Esophagus squamous epithelium (tissue), 5 donors: Measurements from ENCODE around the gene AFF3. TPM values are rescaled to one million over a fixed set of nuclear protein-coding genes. Genes with fewer than 3 reads are reported as not detected.

Experiments used
- DNase-seq: peaks from one replicate; lab custom pipeline; 2025; lab: John Stamatoyannopoulos, UW
- H3K27ac ChIP-seq, 4 donors: fragments of 200-600 bp; sonication (generic); one replicate each; pipeline ENCODE4 v1.5.1; 2016 to 2019; ENCODE audit warnings: mild to moderate bottlenecking in 1 of 4
- H3K27me3 ChIP-seq, 4 donors: fragments of 200-600 bp; sonication (generic); 1 replicate in 3 of 4; 2 replicates in 1 of 4; pipeline versions ENCODE4 v1.5.1 to v1.6.0; 2017 to 2021; ENCODE audit warnings: antibody characterized with exemption in 1 of 4
- H3K36me3 ChIP-seq, 3 donors: fragments of 200-600 bp; sonication (generic); one replicate each; pipeline ENCODE4 v1.5.1; 2016 to 2019
- H3K4me1 ChIP-seq, 3 donors: fragments of 200-600 bp; sonication (generic); one replicate each; pipeline ENCODE4 v1.5.1; 2017 to 2019
- H3K4me3 ChIP-seq, 4 donors: fragments of 200-600 bp; sonication (generic); 1 replicate in 3 of 4; 2 replicates in 1 of 4; pipeline ENCODE4 v1.5.1; 2016 to 2019; ENCODE audit warnings: mild to moderate bottlenecking in 2 of 4, moderate library complexity in 1 of 4
- H3K9me3 ChIP-seq, 3 donors: fragments of 200-600 bp; sonication (generic); one replicate each; pipeline ENCODE4 v1.5.1; 2016 to 2019
- CTCF ChIP-seq, 6 experiments: fragments of 450-650 bp in 4 of 6; fragments of 200-600 bp in 2 of 6; sonication (generic) in 2 of 6; IDR thresholded peaks; one replicate each; pipeline ENCODE4 v1.5.1; 2016 to 2019; ENCODE audit warnings: antibody characterized with exemption in 6 of 6, mild to moderate bottlenecking in 4 of 6, moderate library complexity in 4 of 6
- POLR2A ChIP-seq, 4 donors: fragments of 450-650 bp; IDR thresholded peaks; one replicate each; pipeline ENCODE4 v1.6.1; 2017; ENCODE audit warnings: antibody characterized with exemption in 4 of 4, mild to moderate bottlenecking in 4 of 4, moderate library complexity in 3 of 4
- WGBS, 2 donors: methylation state at CpG; one replicate each; pipeline ENCODE4 v1.1.5; 2018; 5-methylcytosine and 5-hydroxymethylcytosine counted together
- intact Hi-C: fragments of 100-400 bp; cut with DNase I; formaldehyde crosslinking; loops from one replicate; pipeline ENCODE4 v1.15.0; 2022
- total RNA-seq, 4 donors: library from RNA; depleted of rRNA; stranded (reverse); fragments of >200 nt; gene quantifications; one replicate each; pipeline ENCODE4 v1.1.0, GENCODE V29; 2016
- donor health status: DM: yes; HTN: yes; CAD: no.

AFF3 gene
- total RNA-seq, 4 donors from 2014 or later: 1.2 to 9.7 (median 3.8) TPM

GRCh38 chr2:99561804-99562203 lies 580.6 kb downstream of the AFF3 start:
- intact Hi-C loops: no loop called here
- no peak for DNase-seq
- TF ChIP-seq POLR2A (IDR thresholded peaks at IDR 0.05) (no peak), CTCF (IDR thresholded peaks at IDR 0.05) (no peak)
- WGBS, 2 donors: 72 to 82% methylated on average over 3 of the region's 3 CpGs
- Histone ChIP-seq H3K36me3 (no peaks in the 10 kb centered on the region), H3K4me3 (no peak overlapping the region), H3K27me3 (no peaks in the 10 kb centered on the region), H3K27ac (no peak overlapping the region), H3K4me1 (no peaks in the 10 kb centered on the region), H3K9me3 (no peaks in the 10 kb centered on the region)

- no peak for TF ChIP-seq POLR2A (IDR thresholded peaks at IDR 0.05)
- peak; percentile 96 to 99 (median 98) for TF ChIP-seq CTCF (IDR thresholded peaks at IDR 0.05)
- Histone ChIP-seq H3K4me3 (no peak overlapping the region), H3K36me3 (no peaks in the 10 kb centered on the region), H3K9me3 (no peaks in the 10 kb centered on the region), H3K4me1 (no peaks in the 10 kb centered on the region), H3K27me3 (peaks cover 0 to 11% (median 0%) of the 10 kb centered on the region in 4 donors), H3K27ac (no peak overlapping the region)
- intact Hi-C loops: loop anchor here (5.0 kb wide), 1 partner anchor 683 kb away; no protein-coding TSS in a partner anchor
- peak; percentile 29 for DNase-seq
- 6% methylated on average over 17 of the region's 17 CpGs for WGBS, 2 donors
Observed at GRCh38 chr2:99559075-99559662, 583.2 kb downstream of the AFF3 start.

- no peaks in the 10 kb centered on the region for H3K9me3 ChIP-seq
- H3K4me1 ChIP-seq: no peaks in the 10 kb centered on the region
- no peak overlapping the region for H3K27ac ChIP-seq
- DNase-seq: no peak
- H3K4me3 ChIP-seq: no peak overlapping the region
- H3K36me3 ChIP-seq: no peaks in the 10 kb centered on the region
- TF ChIP-seq POLR2A (IDR thresholded peaks at IDR 0.05) (no peak), CTCF (IDR thresholded peaks at IDR 0.05) (no peak)
- intact Hi-C loops: loop anchor here (5.0 kb wide), 1 partner anchor 687 kb away; no protein-coding TSS in a partner anchor
- H3K27me3 ChIP-seq: peaks cover 0 to 11% (median 0%) of the 10 kb centered on the region in 4 donors
- WGBS, 2 donors: 55 to 83% methylated on average over 2 of the region's 2 CpGs
Observed at GRCh38 chr2:99555404-99555803, 587.0 kb downstream of the AFF3 start.

- H3K27me3 ChIP-seq: peaks cover 0 to 11% (median 0%) of the 10 kb centered on the region in 4 donors
- no peak overlapping the region for H3K4me3 ChIP-seq
- H3K27ac ChIP-seq: no peak overlapping the region
- no peaks in the 10 kb centered on the region for H3K9me3 ChIP-seq
- H3K4me1 ChIP-seq: no peaks in the 10 kb centered on the region
- 58 to 76% methylated on average over 3 of the region's 3 CpGs for WGBS, 2 donors
- intact Hi-C loops: loop anchor here (5.0 kb wide), 1 partner anchor 687 kb away; no protein-coding TSS in a partner anchor
- no peak for TF ChIP-seq POLR2A (IDR thresholded peaks at IDR 0.05)
- no peak for TF ChIP-seq CTCF (IDR thresholded peaks at IDR 0.05)
- DNase-seq: no peak
- no peaks in the 10 kb centered on the region for H3K36me3 ChIP-seq
Observed at GRCh38 chr2:99554871-99555270, 587.5 kb downstream of the AFF3 start.

- H3K4me1 ChIP-seq: no peaks in the 10 kb centered on the region
- TF ChIP-seq CTCF (IDR thresholded peaks at IDR 0.05) (peak in 1 of 6 experiments; percentile 51), POLR2A (IDR thresholded peaks at IDR 0.05) (no peak)
- no peak for DNase-seq
- intact Hi-C loops: no loop called here
- H3K27me3 ChIP-seq: peaks cover 0 to 11% (median 0%) of the 10 kb centered on the region in 4 donors
- WGBS, 2 donors: 47 to 68% methylated on average over 12 to 16 of the region's 23 CpGs
- no peak overlapping the region for H3K4me3 ChIP-seq
- H3K36me3 ChIP-seq: no peaks in the 10 kb centered on the region
- H3K27ac ChIP-seq: no peak overlapping the region
- H3K9me3 ChIP-seq: no peaks in the 10 kb centered on the region
Observed at GRCh38 chr2:99554238-99554637, 588.2 kb downstream of the AFF3 start.
